GM12878 (cell line): Measurements from ENCODE around the gene ARAP1. TPM values are rescaled to one million over a fixed set of nuclear protein-coding genes. Genes with fewer than 3 reads are reported as not detected.

Source experiments
- ATAC-seq: fragments of 200-7000 bp; cut with Tn5 transposase; 3 replicates; pipeline ENCODE4 v1.9.1; 2020; ENCODE audit warnings: mild to moderate bottlenecking, moderate library complexity
- BruUV-seq: library from RNA; stranded (reverse); fragments of 400-500 nt; replicated peaks from 2 replicates; lab custom pipeline; 2021; lab: Mats Ljungman, UMichigan
- CTCF ChIA-PET: fragments of 300-600 bp; sonication (Branson Sonifier 250); formaldehyde crosslinking; extraction: SDS; loops from one replicate; lab custom pipeline; 2021; ENCODE audit warnings: inconsistent platforms; lab: Yijun Ruan, JAX
- POLR2A ChIA-PET: fragments of 350-600 bp; formaldehyde crosslinking; extraction: SDS; loops from one replicate; lab custom pipeline; 2021; ENCODE audit warnings: inconsistent platforms; lab: Charles Lee
- RAD21 ChIA-PET: fragments of 300-600 bp; sonication (Branson Sonifier 250); formaldehyde crosslinking; loops from one replicate; lab custom pipeline; 2023; ENCODE audit warnings: antibody characterized with exemption; ENCODE audit not compliant: unreplicated experiment; lab: Charles Lee
- SMC1A ChIA-PET: fragments of 300-600 bp; sonication (Branson Sonifier 250); formaldehyde crosslinking; loops from one replicate; lab custom pipeline; 2023; ENCODE audit not compliant: unreplicated experiment, uncharacterized antibody; lab: Charles Lee
- DNase-seq: peaks from one replicate; pipeline ENCODE4 v3.0.0-alpha.2; 2011; ENCODE audit warnings: low read depth, low spot score
- FAIRE-seq: peaks from 3 replicates; lab custom pipeline; 2011; peaks lifted over from hg19 to GRCh38; lab: Jason Lieb, UNC
- H2AFZ ChIP-seq: 2 replicates; pipeline ENCODE4 v1.6.0; 2011; ENCODE audit warnings: low read depth, low read length, control low read depth; ENCODE audit not compliant: control insufficient read depth
- H3K27ac ChIP-seq: 2 replicates; pipeline ENCODE4 v1.5.1; 2011; ENCODE audit warnings: control low read depth; ENCODE audit not compliant: control insufficient read depth, insufficient read depth
- H3K27me3 ChIP-seq, 2 experiments: replicated peaks in 1 of 2; 2 replicates each; pipeline versions ENCODE4 v1.6.0 to v1.6.1; 2011; ENCODE audit warnings: low read length in 1 of 2; ENCODE audit not compliant: control insufficient read depth in 2 of 2, insufficient read depth in 2 of 2
- H3K36me3 ChIP-seq, 2 experiments: 2 replicates each; pipeline ENCODE4 v1.5.1; 2011; ENCODE audit warnings: low read length in 1 of 2; ENCODE audit not compliant: control insufficient read depth in 2 of 2, insufficient read depth in 2 of 2
- H3K4me1 ChIP-seq: 2 replicates; pipeline ENCODE4 v1.6.1; 2011; ENCODE audit warnings: mild to moderate bottlenecking, low read length, moderate library complexity, mixed read lengths; ENCODE audit not compliant: control insufficient read depth, insufficient read depth
- H3K4me2 ChIP-seq: 2 replicates; pipeline ENCODE4 v1.6.0; 2011; ENCODE audit warnings: control low read depth; ENCODE audit not compliant: control insufficient read depth, insufficient read depth
- H3K4me3 ChIP-seq: fragments of 200-600 bp; sonication (generic); 2 replicates; pipeline ENCODE4 v1.5.1; 2016
- H3K79me2 ChIP-seq: 2 replicates; pipeline ENCODE4 v1.6.0; 2011; ENCODE audit warnings: low read length; ENCODE audit not compliant: control insufficient read depth, insufficient read depth
- H3K9ac ChIP-seq: 2 replicates; pipeline ENCODE4 v1.8.0; 2011; ENCODE audit warnings: low read length, control low read depth, mixed read lengths; ENCODE audit not compliant: control insufficient read depth, insufficient read depth
- H3K9me3 ChIP-seq: replicated peaks from 3 replicates; pipeline ENCODE4 v1.5.1; 2011; ENCODE audit warnings: mild to moderate bottlenecking, low read length; ENCODE audit not compliant: control insufficient read depth, insufficient read depth
- H4K20me1 ChIP-seq: 2 replicates; pipeline ENCODE4 v1.6.0; 2011; ENCODE audit not compliant: control insufficient read depth, insufficient read depth
- BCLAF1 ChIP-seq: fragments of 450-650 bp; IDR thresholded peaks from 2 replicates; pipeline ENCODE4 v1.6.1; 2017; ENCODE audit warnings: antibody characterized with exemption, mild to moderate bottlenecking, moderate library complexity
- IKZF2 ChIP-seq, 2 experiments: fragments of 450-650 bp; IDR thresholded peaks; 2 replicates each; pipeline ENCODE4 v1.6.1; 2017; ENCODE audit warnings: mild to moderate bottlenecking in 2 of 2, moderate library complexity in 2 of 2
- NR2C1 ChIP-seq: fragments of 450-650 bp; IDR thresholded peaks from 2 replicates; pipeline ENCODE4 v1.6.1; 2017; ENCODE audit warnings: antibody characterized with exemption, mild to moderate bottlenecking, moderate library complexity
- YBX1 ChIP-seq: fragments of 450-650 bp; IDR thresholded peaks from 2 replicates; pipeline ENCODE4 v1.6.1; 2016; ENCODE audit warnings: antibody characterized with exemption
- ZBTB11 ChIP-seq: fragments of 450-650 bp; formaldehyde crosslinking; IDR thresholded peaks from 2 replicates; pipeline ENCODE4 v1.5.0; 2022; ENCODE audit warnings: mild to moderate bottlenecking, missing genetic modification characterization
- ZNF24 ChIP-seq: fragments of 450-650 bp; IDR thresholded peaks from 2 replicates; pipeline ENCODE4 v1.6.1; 2017; ENCODE audit warnings: antibody characterized with exemption, mild to moderate bottlenecking
- WGBS: methylation state at CpG from one replicate; pipeline ENCODE4 v1.1.6; 2016; ENCODE audit warnings: low lambda C conversion rate; ENCODE audit not compliant: insufficient replicate concordance, insufficient coverage; ENCODE audit errors: missing lambda C conversion rate; 5-methylcytosine and 5-hydroxymethylcytosine counted together
- in situ Hi-C: fragments of 300-500 bp; cut with MboI; formaldehyde crosslinking; loops from 9 replicates; pipeline ENCODE4 v1.14.3; 2018; ENCODE audit warnings: mixed read lengths
- intact Hi-C: fragments of 100-400 bp; cut with micrococcal nuclease; formaldehyde crosslinking; loops from one replicate; pipeline ENCODE4 v1.14.2; 2022; ENCODE audit not compliant: unreplicated experiment
- polyA plus RNA-seq, 11 experiments: library from polyadenylated mRNA; depleted of rRNA in 4 of 11; unstranded in 6 of 11; stranded (reverse) in 5 of 11; fragments of >200 nt; fragmentation: Nextera tagmentation in 4 of 11; fragmentation: Illumina TruSeq in 1 of 11; extraction: Ambion mirVana in 4 of 11; extraction: Trizol in 1 of 11; gene quantifications; 1 replicate in 1 of 11; 2 replicates in 10 of 11; pipeline versions ENCODE4 v1.2.1 to v1.2.3, GENCODE V29; 2011 to 2016; ENCODE audit warnings: inconsistent platforms in 2 of 11, missing spikeins in 2 of 11, low read depth in 1 of 11
- total RNA-seq, 4 experiments: library from RNA; depleted of rRNA in 3 of 4; stranded (reverse); fragments of >200 nt in 3 of 4; fragmentation: Illumina TruSeq in 1 of 4; extraction: Trizol in 1 of 4; gene quantifications; 2 replicates each; pipeline versions ENCODE4 v1.2.1 to v1.2.3, GENCODE V29; 2013 to 2021
- TF ChIP-seq, protein P1 (sequence below): fragments of 450-650 bp; IDR thresholded peaks from 2 replicates; pipeline ENCODE4 v1.6.1; 2016; ENCODE audit warnings: mild to moderate bottlenecking

ARAP1 gene
- total and polyA plus RNA-seq, 10 of the 15 experiments (the other 5 are each of a cell fraction or from before 2014, with no cell fraction given): 0.55 to 102 (median 51.0) TPM

GRCh38 chr11:72742513-72743320 is 9.5 kb downstream of the ARAP1 start:
- ChIA-PET RAD21 (interaction anchor here (8.2 kb wide), 1 partner anchor 51 kb away, joined by 55 read pairs; the partner anchor contains the start of gene STARD10), POLR2A (interaction anchor here (1.2 to 5.9 kb wide), 2 partner anchors 12 to 51 kb away, joined by 3 to 40 read pairs; partner anchors contain the start of gene STARD10), CTCF (interaction anchor here (7.5 kb wide), 1 partner anchor 15 kb away, joined by 89 read pairs; no protein-coding TSS in a partner anchor), SMC1A (interaction anchor here (0.6 to 4.0 kb wide), 5 partner anchors 11 to 73 kb away, joined by 3 to 27 read pairs (median 5); partner anchors contain the start of gene STARD10)
- H2AFZ ChIP-seq: no peak overlapping the region
- WGBS: 90% methylated on average over 7 of the region's 7 CpGs
- no TSS peak for BruUV-seq
- no peaks in the 10 kb centered on the region for H3K9me3 ChIP-seq
- intact Hi-C loops: loop anchor here (5.0 to 10.0 kb wide), 4 partner anchors 50 to 412 kb away; partner anchors contain the start of genes ATG16L2 and STARD10
- no peak for DNase-seq
- no peak for ATAC-seq
- peaks cover 83% of the 10 kb centered on the region for H3K4me1 ChIP-seq
- TF ChIP-seq ZBTB11 (CRISPR knock-in tag) (no peak), YBX1 (no peak), IKZF2 (IDR thresholded peaks at IDR 0.05) (no peak), NR2C1 (no peak), BCLAF1 (no peak), ZNF24 (no peak)
- TF ChIP-seq, protein P1, sequence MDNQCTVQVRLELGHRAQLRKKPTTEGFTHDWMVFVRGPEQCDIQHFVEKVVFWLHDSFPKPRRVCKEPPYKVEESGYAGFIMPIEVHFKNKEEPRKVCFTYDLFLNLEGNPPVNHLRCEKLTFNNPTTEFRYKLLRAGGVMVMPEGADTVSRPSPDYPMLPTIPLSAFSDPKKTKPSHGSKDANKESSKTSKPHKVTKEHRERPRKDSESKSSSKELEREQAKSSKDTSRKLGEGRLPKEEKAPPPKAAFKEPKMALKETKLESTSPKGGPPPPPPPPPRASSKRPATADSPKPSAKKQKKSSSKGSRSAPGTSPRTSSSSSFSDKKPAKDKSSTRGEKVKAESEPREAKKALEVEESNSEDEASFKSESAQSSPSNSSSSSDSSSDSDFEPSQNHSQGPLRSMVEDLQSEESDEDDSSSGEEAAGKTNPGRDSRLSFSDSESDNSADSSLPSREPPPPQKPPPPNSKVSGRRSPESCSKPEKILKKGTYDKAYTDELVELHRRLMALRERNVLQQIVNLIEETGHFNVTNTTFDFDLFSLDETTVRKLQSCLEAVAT: no peak
- H3K79me2 ChIP-seq: peaks cover 87% of the 10 kb centered on the region
- peaks cover 0 to 1% of the 10 kb centered on the region in 2 experiments; a peak in 1 of 4 replicates for H3K36me3 ChIP-seq
- peak overlapping the region; percentile 35; the same call in 1 of the 2 replicates for H3K27ac ChIP-seq
- no peak overlapping the region for H3K9ac ChIP-seq
- H3K4me3 ChIP-seq: no peak overlapping the region
- in situ Hi-C loops: no loop called here
- no peaks in the 10 kb centered on the region for H3K27me3 ChIP-seq
- H4K20me1 ChIP-seq: no peaks in the 10 kb centered on the region
- H3K4me2 ChIP-seq: peak overlapping the region; percentile 11; the same call in 1 of the 2 replicates
- no peak for FAIRE-seq
